K562 (cell line): ENCODE measurements around the gene ZFP62. TPM values are rescaled to one million over a fixed set of nuclear protein-coding genes. Genes with fewer than 3 reads are reported as not detected.
A peak's percentile ranks its signal among the peaks of the same experiment; 100 is the strongest.

Source experiments
- C11orf30 ChIP-seq: fragments of 450-650 bp; IDR thresholded peaks from 2 replicates; pipeline ENCODE4 v1.6.1; 2016; ENCODE audit warnings: low read depth, mild to moderate bottlenecking
- CEBPB ChIP-seq: fragments of 450-650 bp; IDR thresholded peaks from 2 replicates; pipeline ENCODE4 v1.6.1; 2016; ENCODE audit warnings: missing genetic modification characterization, missing compliant biosample characterization
- HNRNPH1 ChIP-seq: fragments of 200-400 bp; formaldehyde crosslinking; optimal IDR thresholded peaks from 2 replicates; pipeline ENCODE3; 2017; ENCODE audit warnings: low read depth, mild to moderate bottlenecking, low read length, moderate library complexity
- MBD2 ChIP-seq: sonication (generic); IDR thresholded peaks from 2 replicates; pipeline ENCODE4 v1.6.1; 2016; ENCODE audit warnings: low read depth, borderline replicate concordance
- NFATC3 ChIP-seq: fragments of 450-650 bp; IDR thresholded peaks from 2 replicates; pipeline ENCODE4 v1.6.1; 2017; ENCODE audit warnings: mild to moderate bottlenecking
- TRIM28 ChIP-seq: fragments of 450-650 bp; IDR thresholded peaks from 2 replicates; pipeline ENCODE4 v1.6.1; 2017
- polyA plus RNA-seq, 8 experiments: library from polyadenylated mRNA; depleted of rRNA in 4 of 8; stranded (reverse) in 5 of 8; unstranded in 3 of 8; fragments of >200 nt; fragmentation: Nextera tagmentation in 2 of 8; fragmentation: Illumina TruSeq in 1 of 8; extraction: Ambion mirVana in 2 of 8; extraction: Trizol in 1 of 8; gene quantifications; 2 replicates each; pipeline versions ENCODE4 v1.2.1 to v1.2.3, GENCODE V29; 2011 to 2014; ENCODE audit warnings: inconsistent platforms in 1 of 8, missing spikeins in 1 of 8
- total RNA-seq, 7 experiments: library from RNA; depleted of rRNA in 6 of 7; stranded (reverse); fragments of >200 nt in 6 of 7; fragmentation: Illumina TruSeq in 2 of 7; extraction: Trizol in 2 of 7; gene quantifications; 2 replicates each; pipeline versions ENCODE4 v1.2.1 to v1.2.3, GENCODE V29; 2011 to 2021; ENCODE audit warnings: low replicate concordance in 1 of 7
- TF ChIP-seq, protein P1 (sequence below): fragments of 250-450 bp; sonication (Bioruptor Pico); IDR thresholded peaks from 2 replicates; pipeline ENCODE4 v1.8.0; 2022; ENCODE audit warnings: moderate library complexity, mild to moderate bottlenecking, inconsistent platforms
- TF ChIP-seq, protein P2 (sequence below): fragments of 450-650 bp; IDR thresholded peaks from 2 replicates; pipeline ENCODE4 v1.6.1; 2016; ENCODE audit warnings: mild to moderate bottlenecking, moderate library complexity

The ZFP62 gene
- total and polyA plus RNA-seq, 9 of the 15 experiments (the other 6 are each of a cell fraction or from before 2014, with no cell fraction given), result 12.2 to 37.5 (median 25.0) TPM

DNA sequence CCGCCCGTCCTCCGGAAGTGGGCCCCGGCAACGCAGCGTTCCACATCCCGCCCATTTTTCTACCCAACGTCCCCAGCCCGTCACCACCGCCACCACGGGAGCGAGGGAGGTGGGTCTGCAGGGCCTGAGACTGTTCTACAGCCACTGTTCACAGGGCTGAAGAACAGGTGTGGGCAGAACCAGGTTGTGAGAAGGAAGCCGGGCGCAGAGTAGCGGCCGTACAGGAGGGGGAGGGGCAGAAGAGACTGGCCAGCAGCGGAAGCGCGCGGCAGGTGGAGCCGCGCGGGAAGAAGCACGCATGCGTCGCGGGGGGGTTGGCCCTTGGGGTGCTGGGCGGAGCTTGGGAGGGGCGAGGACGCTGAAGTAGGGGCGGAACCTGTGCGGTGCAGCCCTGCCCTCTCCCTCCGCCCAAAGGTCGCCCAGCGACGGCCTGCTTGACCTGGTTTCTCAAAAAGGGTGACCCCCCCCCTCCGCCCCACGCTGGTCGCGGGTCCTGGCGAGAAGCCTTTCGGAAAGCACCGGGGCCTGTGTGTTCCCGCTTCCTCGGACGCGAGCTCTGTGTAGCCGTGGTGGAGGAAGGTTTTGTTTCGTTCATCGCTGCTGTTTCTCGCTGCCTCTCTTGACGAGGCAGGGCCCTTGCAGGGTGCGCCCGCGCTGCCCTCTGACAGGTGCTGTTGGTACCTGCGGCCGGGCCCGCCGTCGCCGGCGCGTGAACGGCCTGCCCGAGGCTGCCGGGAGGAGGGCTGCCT lies 50.7 kb downstream of the ZFP62 start (continued):
- TF ChIP-seq, protein P1, sequence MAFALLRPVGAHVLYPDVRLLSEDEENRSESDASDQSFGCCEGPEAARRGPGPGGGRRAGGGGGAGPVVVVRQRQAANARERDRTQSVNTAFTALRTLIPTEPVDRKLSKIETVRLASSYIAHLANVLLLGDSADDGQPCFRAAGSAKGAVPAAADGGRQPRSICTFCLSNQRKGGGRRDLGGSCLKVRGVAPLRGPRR, result no peak
- no peak for TF ChIP-seq HNRNPH1
- TF ChIP-seq TRIM28, result peak; percentile 32; the same call in 1 of the 2 replicates
- TF ChIP-seq CEBPB, result no peak
- no peak; the same call in 1 of the 2 replicates for TF ChIP-seq MBD2
- TF ChIP-seq C11orf30, result peak; percentile 65
- TF ChIP-seq, protein P2, sequence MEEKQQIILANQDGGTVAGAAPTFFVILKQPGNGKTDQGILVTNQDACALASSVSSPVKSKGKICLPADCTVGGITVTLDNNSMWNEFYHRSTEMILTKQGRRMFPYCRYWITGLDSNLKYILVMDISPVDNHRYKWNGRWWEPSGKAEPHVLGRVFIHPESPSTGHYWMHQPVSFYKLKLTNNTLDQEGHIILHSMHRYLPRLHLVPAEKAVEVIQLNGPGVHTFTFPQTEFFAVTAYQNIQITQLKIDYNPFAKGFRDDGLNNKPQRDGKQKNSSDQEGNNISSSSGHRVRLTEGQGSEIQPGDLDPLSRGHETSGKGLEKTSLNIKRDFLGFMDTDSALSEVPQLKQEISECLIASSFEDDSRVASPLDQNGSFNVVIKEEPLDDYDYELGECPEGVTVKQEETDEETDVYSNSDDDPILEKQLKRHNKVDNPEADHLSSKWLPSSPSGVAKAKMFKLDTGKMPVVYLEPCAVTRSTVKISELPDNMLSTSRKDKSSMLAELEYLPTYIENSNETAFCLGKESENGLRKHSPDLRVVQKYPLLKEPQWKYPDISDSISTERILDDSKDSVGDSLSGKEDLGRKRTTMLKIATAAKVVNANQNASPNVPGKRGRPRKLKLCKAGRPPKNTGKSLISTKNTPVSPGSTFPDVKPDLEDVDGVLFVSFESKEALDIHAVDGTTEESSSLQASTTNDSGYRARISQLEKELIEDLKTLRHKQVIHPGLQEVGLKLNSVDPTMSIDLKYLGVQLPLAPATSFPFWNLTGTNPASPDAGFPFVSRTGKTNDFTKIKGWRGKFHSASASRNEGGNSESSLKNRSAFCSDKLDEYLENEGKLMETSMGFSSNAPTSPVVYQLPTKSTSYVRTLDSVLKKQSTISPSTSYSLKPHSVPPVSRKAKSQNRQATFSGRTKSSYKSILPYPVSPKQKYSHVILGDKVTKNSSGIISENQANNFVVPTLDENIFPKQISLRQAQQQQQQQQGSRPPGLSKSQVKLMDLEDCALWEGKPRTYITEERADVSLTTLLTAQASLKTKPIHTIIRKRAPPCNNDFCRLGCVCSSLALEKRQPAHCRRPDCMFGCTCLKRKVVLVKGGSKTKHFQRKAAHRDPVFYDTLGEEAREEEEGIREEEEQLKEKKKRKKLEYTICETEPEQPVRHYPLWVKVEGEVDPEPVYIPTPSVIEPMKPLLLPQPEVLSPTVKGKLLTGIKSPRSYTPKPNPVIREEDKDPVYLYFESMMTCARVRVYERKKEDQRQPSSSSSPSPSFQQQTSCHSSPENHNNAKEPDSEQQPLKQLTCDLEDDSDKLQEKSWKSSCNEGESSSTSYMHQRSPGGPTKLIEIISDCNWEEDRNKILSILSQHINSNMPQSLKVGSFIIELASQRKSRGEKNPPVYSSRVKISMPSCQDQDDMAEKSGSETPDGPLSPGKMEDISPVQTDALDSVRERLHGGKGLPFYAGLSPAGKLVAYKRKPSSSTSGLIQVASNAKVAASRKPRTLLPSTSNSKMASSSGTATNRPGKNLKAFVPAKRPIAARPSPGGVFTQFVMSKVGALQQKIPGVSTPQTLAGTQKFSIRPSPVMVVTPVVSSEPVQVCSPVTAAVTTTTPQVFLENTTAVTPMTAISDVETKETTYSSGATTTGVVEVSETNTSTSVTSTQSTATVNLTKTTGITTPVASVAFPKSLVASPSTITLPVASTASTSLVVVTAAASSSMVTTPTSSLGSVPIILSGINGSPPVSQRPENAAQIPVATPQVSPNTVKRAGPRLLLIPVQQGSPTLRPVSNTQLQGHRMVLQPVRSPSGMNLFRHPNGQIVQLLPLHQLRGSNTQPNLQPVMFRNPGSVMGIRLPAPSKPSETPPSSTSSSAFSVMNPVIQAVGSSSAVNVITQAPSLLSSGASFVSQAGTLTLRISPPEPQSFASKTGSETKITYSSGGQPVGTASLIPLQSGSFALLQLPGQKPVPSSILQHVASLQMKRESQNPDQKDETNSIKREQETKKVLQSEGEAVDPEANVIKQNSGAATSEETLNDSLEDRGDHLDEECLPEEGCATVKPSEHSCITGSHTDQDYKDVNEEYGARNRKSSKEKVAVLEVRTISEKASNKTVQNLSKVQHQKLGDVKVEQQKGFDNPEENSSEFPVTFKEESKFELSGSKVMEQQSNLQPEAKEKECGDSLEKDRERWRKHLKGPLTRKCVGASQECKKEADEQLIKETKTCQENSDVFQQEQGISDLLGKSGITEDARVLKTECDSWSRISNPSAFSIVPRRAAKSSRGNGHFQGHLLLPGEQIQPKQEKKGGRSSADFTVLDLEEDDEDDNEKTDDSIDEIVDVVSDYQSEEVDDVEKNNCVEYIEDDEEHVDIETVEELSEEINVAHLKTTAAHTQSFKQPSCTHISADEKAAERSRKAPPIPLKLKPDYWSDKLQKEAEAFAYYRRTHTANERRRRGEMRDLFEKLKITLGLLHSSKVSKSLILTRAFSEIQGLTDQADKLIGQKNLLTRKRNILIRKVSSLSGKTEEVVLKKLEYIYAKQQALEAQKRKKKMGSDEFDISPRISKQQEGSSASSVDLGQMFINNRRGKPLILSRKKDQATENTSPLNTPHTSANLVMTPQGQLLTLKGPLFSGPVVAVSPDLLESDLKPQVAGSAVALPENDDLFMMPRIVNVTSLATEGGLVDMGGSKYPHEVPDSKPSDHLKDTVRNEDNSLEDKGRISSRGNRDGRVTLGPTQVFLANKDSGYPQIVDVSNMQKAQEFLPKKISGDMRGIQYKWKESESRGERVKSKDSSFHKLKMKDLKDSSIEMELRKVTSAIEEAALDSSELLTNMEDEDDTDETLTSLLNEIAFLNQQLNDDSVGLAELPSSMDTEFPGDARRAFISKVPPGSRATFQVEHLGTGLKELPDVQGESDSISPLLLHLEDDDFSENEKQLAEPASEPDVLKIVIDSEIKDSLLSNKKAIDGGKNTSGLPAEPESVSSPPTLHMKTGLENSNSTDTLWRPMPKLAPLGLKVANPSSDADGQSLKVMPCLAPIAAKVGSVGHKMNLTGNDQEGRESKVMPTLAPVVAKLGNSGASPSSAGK, result peak; percentile 94
- TF ChIP-seq NFATC3, result no peak
